GM19023 (cell line): ENCODE measurements around the gene C2orf80.
"Not testable (repeated sequence)": the region's sequence is repeated elsewhere in the genome, so short reads cannot be mapped to it uniquely, and the experiment has no call there.

ENCODE experiments used
- ATAC-seq: cut with Tn5 transposase; IDR thresholded peaks from one replicate; pipeline ENCODE4 v1.9.1; 2021; ENCODE audit warnings: mild to moderate bottlenecking, moderate library complexity; ENCODE audit not compliant: unreplicated experiment

The C2orf80 gene

DNA sequence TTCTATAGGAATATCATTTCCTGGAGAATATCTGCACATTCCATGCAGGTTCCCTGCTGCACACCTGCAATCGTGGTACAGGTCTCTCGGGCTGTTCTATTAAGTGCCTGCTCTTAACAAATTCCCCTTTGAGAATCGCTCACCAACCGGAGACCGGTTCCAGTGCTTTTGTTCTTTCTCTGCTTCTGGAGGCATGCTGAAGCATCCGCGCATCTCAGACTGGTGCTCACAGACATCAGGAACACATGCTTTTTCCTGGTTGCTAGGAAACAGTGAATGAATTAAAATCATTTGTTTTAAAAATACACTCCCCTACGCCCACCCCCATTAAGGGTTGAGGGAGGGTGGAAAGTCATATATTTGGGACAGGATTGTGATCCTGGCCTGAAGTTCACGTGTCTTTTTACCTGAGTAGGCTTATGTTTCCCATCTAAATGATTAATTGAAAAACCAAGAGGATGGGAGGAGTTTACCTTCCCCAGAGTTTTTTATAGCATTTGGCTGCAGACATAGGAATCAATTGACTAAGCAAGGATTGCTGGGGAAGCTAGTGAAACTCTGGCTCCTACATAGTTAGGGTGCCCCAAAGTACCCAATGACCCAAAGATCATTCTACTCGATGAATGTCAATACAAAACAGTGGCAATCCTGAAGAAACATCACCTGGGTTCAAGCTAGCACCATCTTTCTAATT, at the start of gene C2orf80:
Gene C2orf80, minus strand, starts transcription at position 221 of the 694 bp plus-strand sequence. CDS start 3,044 bp downstream, outside the sequence.
- no peak for ATAC-seq

DNA sequence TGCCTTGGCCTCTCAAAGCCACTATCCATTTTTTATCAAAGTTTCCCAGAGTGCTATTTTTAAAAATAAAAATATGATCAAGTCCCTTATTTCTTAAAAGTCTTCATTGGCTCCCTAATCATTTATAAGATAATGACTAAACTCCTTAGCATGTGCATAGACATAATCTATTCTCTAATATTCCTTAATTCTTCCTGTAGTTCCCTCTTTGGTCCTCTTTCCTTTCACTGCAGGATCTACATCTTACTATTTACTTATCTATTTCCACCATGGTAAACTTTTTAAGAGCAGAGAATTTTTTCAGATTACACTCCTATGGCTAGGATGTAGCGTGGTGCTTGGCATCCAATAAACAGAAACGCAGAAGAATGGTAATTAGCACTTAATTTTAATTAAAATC, 46.0 kb upstream of the C2orf80 start:
- ATAC-seq = no peak

- ATAC-seq = no peak
Observed at GRCh38 chr2:208234786-208235185, 45.0 kb upstream of the C2orf80 start.

GRCh38 chr2:208228476-208228875, 38.6 kb upstream of the C2orf80 start:
- ATAC-seq = no peak

- ATAC-seq = no peak
Observed at GRCh38 chr2:208227581-208228232, 37.9 kb upstream of the C2orf80 start.

GRCh38 chr2:208224802-208225201, 35.0 kb upstream of the C2orf80 start:
- ATAC-seq = no peak

GRCh38 chr2:208222351-208222750, 32.5 kb upstream of the C2orf80 start:
- ATAC-seq = no peak

GRCh38 chr2:208221873-208222272, 32.0 kb upstream of the C2orf80 start:
- not testable (repeated sequence) for ATAC-seq

GRCh38 chr2:208210688-208211451, 21.0 kb upstream of the C2orf80 start:
- no peak for ATAC-seq

- ATAC-seq = no peak
Observed at GRCh38 chr2:208208335-208209085, 18.7 kb upstream of the C2orf80 start.

DNA sequence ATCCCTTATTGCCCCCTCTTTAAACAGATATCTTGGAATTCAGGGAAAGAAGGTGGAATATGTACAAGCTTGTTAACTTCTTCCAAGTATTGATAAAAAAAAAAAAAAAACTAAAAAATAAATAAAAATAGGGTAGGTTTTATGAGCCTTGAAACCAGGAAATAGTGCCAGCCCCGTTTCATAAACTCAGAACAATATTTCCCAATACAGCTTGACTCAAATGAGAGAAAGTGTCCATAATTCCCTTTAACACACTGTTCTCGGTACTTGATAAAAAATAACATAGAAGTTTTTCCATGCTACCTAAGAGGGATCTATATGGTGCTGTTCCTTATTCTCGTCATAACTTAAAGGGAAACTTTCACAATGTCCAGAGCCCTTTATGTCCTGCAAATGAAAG, 17.9 kb upstream of the C2orf80 start:
- no peak for ATAC-seq

GRCh38 chr2:208204166-208204565, 14.3 kb upstream of the C2orf80 start:
- no peak for ATAC-seq

DNA sequence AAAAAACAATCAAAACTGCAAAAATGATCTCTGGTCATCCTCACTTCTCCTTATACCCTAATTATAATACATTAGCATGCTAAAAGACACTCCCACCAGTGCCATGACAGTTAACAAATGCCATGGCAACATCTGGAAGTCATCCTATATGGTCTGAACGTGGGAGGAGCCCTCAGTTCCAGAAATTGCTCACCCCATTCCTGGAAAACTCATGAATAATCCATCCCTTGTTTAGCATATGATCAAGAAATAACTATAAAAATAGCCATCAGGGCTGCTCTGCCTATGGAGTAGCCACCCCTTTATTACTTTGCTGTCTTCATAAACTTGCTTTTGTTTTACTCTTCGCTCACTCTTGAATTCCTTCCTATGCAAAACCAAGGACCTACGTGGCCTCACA, 5.7 kb upstream of the C2orf80 start:
- ATAC-seq = no peak

GRCh38 chr2:208192611-208193236, 2.9 kb upstream of the C2orf80 start:
- ATAC-seq = no peak

GRCh38 chr2:208189069-208189809, 591 bp downstream of the C2orf80 start:
- no peak for ATAC-seq

DNA sequence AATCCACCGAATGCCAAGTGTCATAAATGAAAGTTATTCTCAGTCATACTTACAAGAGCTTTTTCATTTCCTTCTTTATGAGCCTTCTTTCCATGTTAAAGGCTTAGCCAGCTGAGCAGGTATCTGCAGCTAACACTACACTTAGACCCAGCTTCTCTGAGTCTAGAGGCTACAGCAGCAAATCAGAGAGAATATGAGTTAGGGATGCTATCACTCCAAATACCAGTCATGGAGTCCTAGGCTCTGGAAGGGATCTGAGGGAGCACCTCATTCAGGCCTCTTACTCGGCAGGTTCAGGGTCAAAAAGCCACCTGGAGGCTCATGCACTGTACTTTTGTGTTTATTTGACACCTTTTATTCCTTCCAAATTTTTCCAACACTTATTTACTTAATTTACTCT, 2.9 kb downstream of the C2orf80 start:
- ATAC-seq = no peak

DNA sequence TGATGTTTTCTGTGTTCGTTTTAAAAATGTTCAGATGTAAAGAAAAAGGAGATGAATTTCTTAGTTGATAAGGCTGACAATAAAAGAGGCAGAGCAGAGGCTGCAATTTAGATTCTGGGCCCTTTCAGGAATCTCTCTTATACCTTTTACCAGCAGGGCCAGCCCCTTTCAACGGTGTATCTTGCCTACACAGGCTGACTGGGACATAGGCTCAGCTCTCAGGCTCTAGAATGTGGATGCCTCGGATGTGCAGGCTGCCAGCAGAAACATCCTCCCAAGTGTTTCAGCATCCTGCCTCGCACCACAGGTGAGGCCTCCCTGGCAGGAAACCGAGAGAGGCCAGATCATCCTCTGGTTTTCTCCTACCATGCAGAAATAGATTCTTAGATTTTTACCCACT, 3.4 kb downstream of the C2orf80 start:
- no peak for ATAC-seq

DNA sequence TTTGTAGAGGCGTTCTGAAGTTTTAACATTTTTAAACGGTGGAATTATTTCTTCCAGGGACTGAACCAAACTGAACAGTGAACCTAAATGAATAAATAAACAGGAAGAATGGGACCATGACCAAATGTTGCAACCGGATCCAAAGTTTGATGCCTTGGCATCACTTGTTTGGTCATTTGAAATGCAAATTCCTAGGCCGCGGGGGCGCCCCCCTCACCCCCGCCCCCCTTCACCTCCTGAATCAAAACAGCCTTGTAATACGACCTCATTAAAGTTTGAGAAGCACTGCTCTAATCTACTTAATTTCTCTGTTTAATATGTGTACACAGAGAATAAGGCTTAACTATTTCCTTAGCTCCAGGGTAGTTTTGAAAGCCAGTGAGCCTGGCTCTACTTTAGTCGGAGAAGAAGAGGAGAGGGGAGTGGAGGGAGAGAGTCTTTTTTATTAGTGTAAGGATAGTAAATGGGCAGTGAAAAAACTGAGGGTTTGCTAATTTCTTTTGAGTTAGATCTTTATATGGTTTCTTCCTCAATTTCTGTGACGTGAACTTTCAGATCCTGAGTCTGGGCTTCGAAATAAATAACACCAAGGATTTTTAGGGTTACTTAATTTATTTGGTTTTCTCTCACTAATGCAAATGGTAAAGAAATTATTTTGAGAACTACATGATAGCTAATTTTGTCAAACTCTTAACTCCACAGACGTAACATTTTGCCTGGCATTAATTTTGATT, 5.7 kb downstream of the C2orf80 start:
- no peak for ATAC-seq

DNA sequence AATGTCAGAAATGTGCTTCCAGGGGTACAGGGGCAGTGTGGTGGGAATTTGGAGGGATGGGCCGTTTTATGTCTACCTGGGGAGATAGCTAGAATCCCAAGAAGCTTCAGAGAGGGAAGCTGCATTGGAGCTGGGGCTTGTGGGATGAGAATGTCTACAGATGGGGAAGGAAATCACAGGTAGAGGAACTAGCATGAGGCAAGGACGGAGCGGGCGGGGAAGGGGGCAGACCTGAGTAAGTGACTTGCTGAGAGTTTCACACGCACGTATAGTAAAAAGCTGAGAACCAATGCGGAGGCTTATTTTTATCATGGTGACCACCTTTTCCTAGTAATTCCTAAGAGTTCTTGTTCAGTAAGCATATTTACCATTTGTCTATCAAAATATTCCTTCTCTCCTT, 6.3 kb downstream of the C2orf80 start:
- no peak for ATAC-seq
